ENCODE data around the gene PATJ.

The PATJ gene

GRCh38 chr1:62025154-62025553 lies 282.9 kb downstream of the PATJ start:
- no peak for TF ChIP-seq CTCF (IDR thresholded peaks at IDR 0.05; ENCODE audit: low read depth, low read length)

GRCh38 chr1:62025892-62026291 lies 283.6 kb downstream of the PATJ start:
- no peak for DNase-seq (ENCODE audit: extremely low read depth, low read depth)
- no peak for TF ChIP-seq CTCF (IDR thresholded peaks at IDR 0.05; ENCODE audit: low read depth, low read length)

More at GRCh38 chr1:62025154-62025553, 282.9 kb downstream of the PATJ start:
- no peak for DNase-seq (ENCODE audit: extremely low read depth, low read depth)

- TF ChIP-seq CTCF (IDR thresholded peaks at IDR 0.05; ENCODE audit: low read depth, low read length), result no peak
- DNase-seq (ENCODE audit: extremely low read depth, low read depth), result no peak
Observed at GRCh38 chr1:62029704-62030103, 287.4 kb downstream of the PATJ start.

GRCh38 chr1:62034790-62035189 lies 292.5 kb downstream of the PATJ start:
- no peak for TF ChIP-seq CTCF (IDR thresholded peaks at IDR 0.05; ENCODE audit: low read depth, low read length)
- DNase-seq (ENCODE audit: extremely low read depth, low read depth), result no peak

GRCh38 chr1:62037274-62037673 lies 295.0 kb downstream of the PATJ start:
- no peak for DNase-seq (ENCODE audit: extremely low read depth, low read depth)

GRCh38 chr1:62038594-62039284 lies 296.5 kb downstream of the PATJ start:
- no peak for DNase-seq (ENCODE audit: extremely low read depth, low read depth)
- no peak for TF ChIP-seq CTCF (IDR thresholded peaks at IDR 0.05; ENCODE audit: low read depth, low read length)

More at GRCh38 chr1:62037274-62037673, 295.0 kb downstream of the PATJ start:
- no peak for TF ChIP-seq CTCF (IDR thresholded peaks at IDR 0.05; ENCODE audit: low read depth, low read length)

GRCh38 chr1:62040450-62040849 lies 298.2 kb downstream of the PATJ start:
- no peak for DNase-seq (ENCODE audit: extremely low read depth, low read depth)
- no peak for TF ChIP-seq CTCF (IDR thresholded peaks at IDR 0.05; ENCODE audit: low read depth, low read length)

Measured in AG09319 (cell line).